BLaER1 (cell line): ENCODE results near the gene CAMK2D.
A peak's percentile ranks its signal among the peaks of the same experiment; 100 is the strongest.

Source experiments
- H3K27ac ChIP-seq: shearing (Covaris generic); formaldehyde crosslinking; 2 replicates; pipeline ENCODE4 v1.8.1; 2022
- H3K27me3 ChIP-seq: shearing (Covaris generic); formaldehyde crosslinking; 2 replicates; pipeline ENCODE4 v1.8.1; 2022
- H3K36me3 ChIP-seq: shearing (Covaris generic); formaldehyde crosslinking; 2 replicates; pipeline ENCODE4 v1.8.1; 2022
- H3K4me1 ChIP-seq: shearing (Covaris generic); formaldehyde crosslinking; 2 replicates; pipeline ENCODE4 v1.8.1; 2022
- H3K4me2 ChIP-seq: shearing (Covaris generic); formaldehyde crosslinking; 2 replicates; pipeline ENCODE4 v1.8.1; 2022
- H3K4me3 ChIP-seq: shearing (Covaris generic); formaldehyde crosslinking; 2 replicates; pipeline ENCODE4 v1.8.1; 2022
- H3K9ac ChIP-seq: shearing (Covaris generic); formaldehyde crosslinking; 2 replicates; pipeline ENCODE4 v1.8.1; 2022
- H3K9me3 ChIP-seq: shearing (Covaris generic); formaldehyde crosslinking; 2 replicates; pipeline ENCODE4 v1.8.1; 2022
- H4K20me1 ChIP-seq: shearing (Covaris generic); formaldehyde crosslinking; 2 replicates; pipeline ENCODE4 v1.8.1; 2022
- Cebpa-rat ChIP-seq: shearing (Covaris generic); IDR thresholded peaks from 2 replicates; pipeline ENCODE4 v1.8.1; 2022

The CAMK2D gene

GRCh38 chr4:113591982-113592381 is 169.6 kb downstream of the CAMK2D start:
- Histone ChIP-seq H3K36me3 (peaks cover 54% of the 10 kb centered on the region), H3K9me3 (peaks cover 13% of the 10 kb centered on the region), H3K9ac (no peak overlapping the region), H3K4me2 (peak overlapping the region; percentile 13; the same call in 1 of the 2 replicates), H4K20me1 (no peaks in the 10 kb centered on the region), H3K27ac (no peak overlapping the region), H3K4me3 (no peak overlapping the region), H3K27me3 (no peaks in the 10 kb centered on the region), H3K4me1 (peaks cover 34% of the 10 kb centered on the region)
- TF ChIP-seq Cebpa-rat: no peak

- H3K4me3 ChIP-seq: no peak overlapping the region
- peaks cover 39% of the 10 kb centered on the region for H3K36me3 ChIP-seq
- H3K27ac ChIP-seq: no peak overlapping the region
- H3K4me2 ChIP-seq: no peak overlapping the region
- TF ChIP-seq Cebpa-rat: no peak
- peaks cover 35% of the 10 kb centered on the region for H3K4me1 ChIP-seq
- H3K9me3 ChIP-seq: no peaks in the 10 kb centered on the region
- no peak overlapping the region for H3K9ac ChIP-seq
- H3K27me3 ChIP-seq: no peaks in the 10 kb centered on the region
- H4K20me1 ChIP-seq: no peaks in the 10 kb centered on the region
Measured at GRCh38 chr4:113588895-113589668, 172.5 kb downstream of the CAMK2D start.

- no peaks in the 10 kb centered on the region for H3K9me3 ChIP-seq
- no peak overlapping the region for H3K9ac ChIP-seq
- TF ChIP-seq Cebpa-rat: no peak
- peaks cover 23% of the 10 kb centered on the region for H3K4me1 ChIP-seq
- H3K4me3 ChIP-seq: no peak overlapping the region
- H3K27ac ChIP-seq: no peak overlapping the region
- H4K20me1 ChIP-seq: no peaks in the 10 kb centered on the region
- H3K4me2 ChIP-seq: no peak overlapping the region
- H3K36me3 ChIP-seq: peaks cover 37% of the 10 kb centered on the region
- no peaks in the 10 kb centered on the region for H3K27me3 ChIP-seq
Measured at GRCh38 chr4:113587640-113588275, 173.8 kb downstream of the CAMK2D start.

GRCh38 chr4:113587156-113587555 is 174.4 kb downstream of the CAMK2D start:
- H4K20me1 ChIP-seq: no peaks in the 10 kb centered on the region
- no peaks in the 10 kb centered on the region for H3K9me3 ChIP-seq
- H3K9ac ChIP-seq: no peak overlapping the region
- H3K27me3 ChIP-seq: no peaks in the 10 kb centered on the region
- H3K27ac ChIP-seq: no peak overlapping the region
- no peak overlapping the region for H3K4me3 ChIP-seq
- TF ChIP-seq Cebpa-rat: no peak
- no peak overlapping the region for H3K4me2 ChIP-seq
- H3K36me3 ChIP-seq: peaks cover 40% of the 10 kb centered on the region
- peaks cover 18% of the 10 kb centered on the region for H3K4me1 ChIP-seq

- no peak overlapping the region for H3K4me3 ChIP-seq
- no peak for TF ChIP-seq Cebpa-rat
- H3K36me3 ChIP-seq: peaks cover 39% of the 10 kb centered on the region
- peaks cover 14% of the 10 kb centered on the region for H3K4me1 ChIP-seq
- no peak overlapping the region for H3K4me2 ChIP-seq
- no peak overlapping the region for H3K27ac ChIP-seq
- H4K20me1 ChIP-seq: no peaks in the 10 kb centered on the region
- H3K27me3 ChIP-seq: no peaks in the 10 kb centered on the region
- H3K9ac ChIP-seq: no peak overlapping the region
- H3K9me3 ChIP-seq: no peaks in the 10 kb centered on the region
Measured at GRCh38 chr4:113586072-113586471, 175.5 kb downstream of the CAMK2D start.

GRCh38 chr4:113584407-113585150 is 177.0 kb downstream of the CAMK2D start:
- peak overlapping the region; percentile 31 for H3K4me2 ChIP-seq
- peaks cover 37% of the 10 kb centered on the region for H3K36me3 ChIP-seq
- no peak for TF ChIP-seq Cebpa-rat
- no peak overlapping the region for H3K4me3 ChIP-seq
- peak overlapping the region; percentile 62 for H3K27ac ChIP-seq
- peaks cover 27% of the 10 kb centered on the region for H3K4me1 ChIP-seq
- H3K27me3 ChIP-seq: no peaks in the 10 kb centered on the region
- H4K20me1 ChIP-seq: no peaks in the 10 kb centered on the region
- H3K9me3 ChIP-seq: no peaks in the 10 kb centered on the region
- H3K9ac ChIP-seq: no peak overlapping the region

- H4K20me1 ChIP-seq: no peaks in the 10 kb centered on the region
- no peak for TF ChIP-seq Cebpa-rat
- no peaks in the 10 kb centered on the region for H3K9me3 ChIP-seq
- no peaks in the 10 kb centered on the region for H3K27me3 ChIP-seq
- no peak overlapping the region for H3K4me3 ChIP-seq
- H3K27ac ChIP-seq: no peak overlapping the region
- H3K4me1 ChIP-seq: peaks cover 40% of the 10 kb centered on the region
- H3K4me2 ChIP-seq: no peak overlapping the region
- peaks cover 31% of the 10 kb centered on the region for H3K36me3 ChIP-seq
- no peak overlapping the region for H3K9ac ChIP-seq
Measured at GRCh38 chr4:113582737-113583136, 178.8 kb downstream of the CAMK2D start.

GRCh38 chr4:113579360-113579759 is 182.2 kb downstream of the CAMK2D start:
- no peak overlapping the region for H3K4me3 ChIP-seq
- peak overlapping the region; percentile 43 for H3K4me2 ChIP-seq
- no peaks in the 10 kb centered on the region for H3K9me3 ChIP-seq
- H3K9ac ChIP-seq: no peak overlapping the region
- H3K27ac ChIP-seq: peak overlapping the region; percentile 20; the same call in 1 of the 2 replicates
- H4K20me1 ChIP-seq: no peaks in the 10 kb centered on the region
- peaks cover 65% of the 10 kb centered on the region for H3K4me1 ChIP-seq
- H3K27me3 ChIP-seq: no peaks in the 10 kb centered on the region
- TF ChIP-seq Cebpa-rat: no peak
- H3K36me3 ChIP-seq: peaks cover 27% of the 10 kb centered on the region

GRCh38 chr4:113576947-113577678 is 184.4 kb downstream of the CAMK2D start:
- Histone ChIP-seq H3K4me2 (peak overlapping the region; percentile 32), H4K20me1 (no peaks in the 10 kb centered on the region), H3K36me3 (peaks cover 22% of the 10 kb centered on the region), H3K9ac (no peak overlapping the region), H3K27ac (0 out of 2 replicates have a peak overlapping the region, but pooled peaks have one; percentile 45), H3K4me1 (peaks cover 61% of the 10 kb centered on the region), H3K9me3 (peaks cover 17% of the 10 kb centered on the region), H3K4me3 (no peak overlapping the region), H3K27me3 (no peaks in the 10 kb centered on the region)
- TF ChIP-seq Cebpa-rat: no peak
